ENCODE measurements around the gene SLC36A2.
"Not testable (repeated sequence)": the region's sequence is repeated elsewhere in the genome, so short reads cannot be mapped to it uniquely, and the experiment has no call there.

The SLC36A2 gene

DNA sequence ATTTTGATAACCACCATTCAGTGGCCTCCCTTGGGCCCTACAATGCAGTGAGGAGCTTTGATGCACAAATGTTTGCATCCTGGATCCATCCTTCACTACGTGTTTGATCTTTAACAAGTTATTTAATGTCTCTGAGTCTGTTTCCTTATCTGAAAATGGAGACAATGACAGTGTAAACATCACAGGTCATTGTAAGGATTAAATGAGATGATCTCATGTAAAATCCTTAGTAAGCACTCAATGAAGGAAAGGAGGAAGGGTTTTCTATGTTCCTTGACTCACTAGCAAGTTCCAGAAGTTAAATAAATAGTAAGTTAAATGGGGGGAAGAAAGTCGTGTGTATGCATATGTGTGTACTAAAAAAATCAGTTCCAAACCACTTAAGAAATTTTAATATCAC lies 34.0 kb downstream of the SLC36A2 start:
- H3K27me3 ChIP-seq (ENCODE audit: low read depth) = no peaks in the 10 kb centered on the region
- in situ Hi-C loops (cut with MboI; ENCODE audit: low sequenced_read_pairs) = no loop called here

GRCh38 chr5:151312756-151313324 lies 34.5 kb downstream of the SLC36A2 start:
- DNase-seq (ENCODE audit: low spot score in 2 of 2) = no peak
- Histone ChIP-seq H3K4me3 (no peak overlapping the region), H3K4me1 (peaks cover 8% of the 10 kb centered on the region), H3K36me3 (replicated peaks) (no peaks in the 10 kb centered on the region), H3K27me3 (ENCODE audit: low read depth) (no peaks in the 10 kb centered on the region), H3K9me3 (no peaks in the 10 kb centered on the region; the same call in 1 of the 2 replicates)
- in situ Hi-C loops (cut with MboI; ENCODE audit: low sequenced_read_pairs) = no loop called here

More for the DNA sequence above, 34.0 kb downstream of the SLC36A2 start:
- DNase-seq (ENCODE audit: low spot score in 2 of 2) = no peak
- H3K9me3 ChIP-seq = no peaks in the 10 kb centered on the region; the same call in 1 of the 2 replicates
- H3K4me3 ChIP-seq = no peak overlapping the region
- no peaks in the 10 kb centered on the region for H3K36me3 ChIP-seq (replicated peaks)
- peaks cover 11% of the 10 kb centered on the region for H3K4me1 ChIP-seq

- Histone ChIP-seq H3K4me1 (no peaks in the 10 kb centered on the region), H3K36me3 (replicated peaks) (no peaks in the 10 kb centered on the region), H3K4me3 (no peak overlapping the region), H3K27me3 (ENCODE audit: low read depth) (no peaks in the 10 kb centered on the region), H3K9me3 (no peaks in the 10 kb centered on the region; the same call in 1 of the 2 replicates)
- DNase-seq (ENCODE audit: low spot score in 2 of 2) = no peak
- in situ Hi-C loops (cut with MboI; ENCODE audit: low sequenced_read_pairs) = no loop called here
Measured at GRCh38 chr5:151310932-151311331, 36.4 kb downstream of the SLC36A2 start.

GRCh38 chr5:151309821-151310220 lies 37.5 kb downstream of the SLC36A2 start:
- DNase-seq (ENCODE audit: low spot score in 2 of 2); in situ Hi-C loops (cut with MboI; ENCODE audit: low sequenced_read_pairs); H3K36me3 ChIP-seq (replicated peaks); H3K27me3 ChIP-seq (ENCODE audit: low read depth); H3K9me3 ChIP-seq; H3K4me1 ChIP-seq; H3K4me3 ChIP-seq: not testable (repeated sequence)

GRCh38 chr5:151309266-151309665 lies 38.1 kb downstream of the SLC36A2 start:
- H3K27me3 ChIP-seq (ENCODE audit: low read depth); H3K4me3 ChIP-seq; in situ Hi-C loops (cut with MboI; ENCODE audit: low sequenced_read_pairs); H3K36me3 ChIP-seq (replicated peaks); H3K4me1 ChIP-seq; H3K9me3 ChIP-seq; DNase-seq (ENCODE audit: low spot score in 2 of 2): not testable (repeated sequence)

DNA sequence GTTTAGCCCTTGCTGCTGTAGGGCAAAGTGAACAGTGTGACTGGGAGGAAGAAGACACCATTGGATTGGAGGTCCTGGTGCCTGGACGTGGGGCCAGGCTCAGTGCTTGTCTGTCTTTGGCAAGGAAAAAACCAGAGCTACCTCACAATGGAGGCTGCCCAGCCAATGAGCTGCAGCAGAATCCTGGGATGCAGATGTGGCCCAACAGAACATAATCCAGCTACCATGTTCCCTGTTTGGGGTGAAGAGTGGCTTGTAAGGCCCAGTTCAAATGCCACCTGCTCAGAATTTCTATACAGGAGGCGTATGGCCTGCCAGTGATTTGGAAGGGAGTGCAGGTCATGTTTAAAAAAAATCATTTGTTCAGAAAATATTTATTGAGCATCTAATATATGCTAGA lies 43.7 kb downstream of the SLC36A2 start, which contains the start of gene SLC36A3:
TSS of gene SLC36A3 (minus strand) at position 101 of the 400 bp plus-strand sequence. CDS start 412 bp downstream, outside the sequence.
- in situ Hi-C loops (cut with MboI; ENCODE audit: low sequenced_read_pairs) = no loop called here
- no peak for DNase-seq (ENCODE audit: low spot score in 2 of 2)
- peaks cover 4% of the 10 kb centered on the region for H3K27me3 ChIP-seq (ENCODE audit: low read depth)
- H3K4me3 ChIP-seq = no peak within 1 kb of the TSS
- H3K36me3 ChIP-seq (replicated peaks) = no peaks in the 10 kb centered on the region
- no peaks in the 10 kb centered on the region for H3K4me1 ChIP-seq
- H3K9me3 ChIP-seq = no peaks in the 10 kb centered on the region

DNA sequence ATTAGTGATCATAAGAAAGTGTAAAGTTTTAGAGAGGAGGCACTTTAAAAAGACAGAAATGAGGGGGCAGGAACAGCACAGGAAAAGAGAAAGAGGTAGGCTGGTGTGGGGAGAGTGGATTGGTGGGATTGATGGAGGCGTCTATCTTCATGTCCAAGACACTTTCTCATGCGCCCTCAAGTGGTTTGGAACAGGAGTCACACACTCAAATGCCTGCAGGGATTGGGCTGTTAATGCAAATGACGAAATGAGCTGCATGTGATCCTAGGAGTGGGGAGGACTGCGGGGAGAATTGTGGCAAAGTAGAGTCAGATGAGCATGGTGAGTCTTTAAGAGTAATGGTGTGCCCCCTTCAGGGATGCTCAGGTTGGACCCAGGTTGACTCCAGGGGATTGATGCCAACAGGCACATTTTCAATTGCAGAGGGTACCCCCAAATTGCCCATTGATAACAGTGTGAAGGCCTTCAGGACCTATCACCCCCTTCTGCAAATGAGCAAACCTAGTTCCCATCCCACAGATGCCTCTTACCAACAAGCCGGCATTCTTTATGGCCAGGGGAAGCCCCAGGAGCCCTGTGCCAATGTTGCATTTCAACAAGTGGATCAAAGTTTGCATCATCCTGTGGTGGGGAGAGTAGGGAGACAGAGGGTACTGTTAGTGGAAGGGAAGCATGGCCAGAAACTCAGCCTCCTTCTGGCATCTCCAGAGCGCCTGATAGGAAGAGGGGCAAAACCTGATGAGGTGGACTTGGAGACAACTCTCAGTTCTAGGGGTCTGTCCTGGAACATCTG lies 49.1 kb downstream of the SLC36A2 start:
- Histone ChIP-seq H3K36me3 (replicated peaks) (no peaks in the 10 kb centered on the region), H3K27me3 (ENCODE audit: low read depth) (peaks cover 4% of the 10 kb centered on the region), H3K4me3 (no peak overlapping the region), H3K9me3 (no peaks in the 10 kb centered on the region), H3K4me1 (no peaks in the 10 kb centered on the region)
- DNase-seq (ENCODE audit: low spot score in 2 of 2) = no peak
- in situ Hi-C loops (cut with MboI; ENCODE audit: low sequenced_read_pairs) = no loop called here

DNA sequence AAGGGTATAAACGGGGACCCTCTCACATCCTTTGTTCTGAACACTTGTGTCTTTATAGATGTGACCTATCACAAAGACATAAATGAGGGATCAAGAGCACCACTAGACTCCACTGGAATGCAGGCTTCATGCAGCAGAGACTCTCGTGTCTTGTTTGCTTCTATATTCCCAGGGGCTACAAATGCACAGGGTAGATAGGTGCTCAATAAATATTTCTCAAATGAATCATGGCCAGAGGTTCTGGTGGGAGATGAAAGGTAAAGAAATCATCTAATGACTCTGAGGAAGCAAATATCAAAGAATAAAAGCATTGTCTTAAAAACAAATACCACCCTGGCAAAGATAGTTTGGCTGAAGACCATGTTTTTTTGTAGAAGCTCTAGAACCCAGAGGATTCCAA lies 50.4 kb downstream of the SLC36A2 start:
- H3K4me1 ChIP-seq = no peaks in the 10 kb centered on the region
- H3K36me3 ChIP-seq (replicated peaks) = no peaks in the 10 kb centered on the region
- in situ Hi-C loops (cut with MboI; ENCODE audit: low sequenced_read_pairs) = no loop called here
- no peak overlapping the region for H3K4me3 ChIP-seq
- H3K9me3 ChIP-seq = no peaks in the 10 kb centered on the region
- peaks cover 3% of the 10 kb centered on the region for H3K27me3 ChIP-seq (ENCODE audit: low read depth)
- no peak for DNase-seq (ENCODE audit: low spot score in 2 of 2)

GRCh38 chr5:151296478-151296830 lies 50.9 kb downstream of the SLC36A2 start:
- no peaks in the 10 kb centered on the region for H3K9me3 ChIP-seq
- DNase-seq (ENCODE audit: low spot score in 2 of 2) = no peak
- H3K4me1 ChIP-seq = no peaks in the 10 kb centered on the region
- no peak overlapping the region for H3K4me3 ChIP-seq
- in situ Hi-C loops (cut with MboI; ENCODE audit: low sequenced_read_pairs) = no loop called here
- no peaks in the 10 kb centered on the region for H3K27me3 ChIP-seq (ENCODE audit: low read depth)
- no peaks in the 10 kb centered on the region for H3K36me3 ChIP-seq (replicated peaks)

- no peaks in the 10 kb centered on the region; the same call in 1 of the 2 replicates for H3K9me3 ChIP-seq
- H3K4me3 ChIP-seq = no peak overlapping the region
- H3K36me3 ChIP-seq (replicated peaks) = no peaks in the 10 kb centered on the region
- in situ Hi-C loops (cut with MboI; ENCODE audit: low sequenced_read_pairs) = no loop called here
- DNase-seq (ENCODE audit: low spot score in 2 of 2) = no peak
- no peaks in the 10 kb centered on the region for H3K27me3 ChIP-seq (ENCODE audit: low read depth)
- H3K4me1 ChIP-seq = no peaks in the 10 kb centered on the region
Measured at GRCh38 chr5:151295791-151296477, 51.4 kb downstream of the SLC36A2 start.

- Histone ChIP-seq H3K9me3 (no peaks in the 10 kb centered on the region; the same call in 1 of the 2 replicates), H3K27me3 (ENCODE audit: low read depth) (no peaks in the 10 kb centered on the region), H3K36me3 (replicated peaks) (no peaks in the 10 kb centered on the region), H3K4me3 (no peak overlapping the region), H3K4me1 (no peaks in the 10 kb centered on the region)
- DNase-seq (ENCODE audit: low spot score in 2 of 2) = no peak
- in situ Hi-C loops (cut with MboI; ENCODE audit: low sequenced_read_pairs) = no loop called here
Measured at GRCh38 chr5:151295138-151295537, 52.2 kb downstream of the SLC36A2 start.

GRCh38 chr5:151293624-151294023 lies 53.7 kb downstream of the SLC36A2 start:
- in situ Hi-C loops (cut with MboI; ENCODE audit: low sequenced_read_pairs) = no loop called here
- no peaks in the 10 kb centered on the region for H3K27me3 ChIP-seq (ENCODE audit: low read depth)
- no peaks in the 10 kb centered on the region; the same call in 1 of the 2 replicates for H3K9me3 ChIP-seq
- no peaks in the 10 kb centered on the region for H3K4me1 ChIP-seq
- no peak for DNase-seq (ENCODE audit: low spot score in 2 of 2)
- no peak overlapping the region for H3K4me3 ChIP-seq
- H3K36me3 ChIP-seq (replicated peaks) = no peaks in the 10 kb centered on the region

DNA sequence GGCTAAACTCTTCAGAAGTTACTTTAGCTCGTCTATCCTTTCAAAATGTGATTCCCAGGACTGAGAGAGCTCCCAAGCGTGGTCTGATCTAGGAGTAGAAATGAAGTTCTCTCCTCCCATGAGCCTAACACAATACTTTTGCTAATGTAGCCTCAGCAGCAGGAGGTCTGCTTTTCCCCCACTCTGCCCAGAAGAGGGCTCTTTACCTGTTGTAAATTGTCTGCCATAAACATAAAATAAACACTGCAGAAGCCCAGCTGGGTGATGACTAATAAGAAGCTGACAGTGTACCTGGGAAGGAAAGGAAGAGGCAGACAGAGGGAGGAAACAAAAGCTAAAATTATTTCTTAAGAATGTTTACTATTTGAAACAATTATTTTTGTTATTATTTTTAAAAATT lies 59.2 kb downstream of the SLC36A2 start:
- DNase-seq (ENCODE audit: low spot score in 2 of 2) = no peak
- in situ Hi-C loops (cut with MboI; ENCODE audit: low sequenced_read_pairs) = no loop called here
- H3K9me3 ChIP-seq = no peaks in the 10 kb centered on the region; the same call in 1 of the 2 replicates

DNA sequence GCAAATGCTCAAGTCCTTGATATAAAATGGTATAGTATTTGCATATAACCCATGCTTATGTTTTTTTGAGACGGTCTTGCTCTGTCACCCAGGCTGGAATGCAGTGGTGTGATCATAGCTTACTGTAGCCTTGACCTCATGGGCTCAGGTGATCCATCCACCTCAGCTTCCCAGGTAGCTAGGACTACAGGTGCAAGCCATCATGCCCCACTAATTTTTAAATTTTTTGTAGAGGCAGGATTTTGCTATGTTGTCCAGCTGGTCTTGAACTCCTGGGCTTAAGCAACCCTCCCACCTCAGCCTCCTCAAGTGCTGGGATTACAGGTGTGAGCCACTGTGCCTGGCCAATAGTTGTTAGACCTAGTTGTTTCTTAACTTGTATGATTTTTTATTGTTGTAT lies 61.1 kb downstream of the SLC36A2 start:
- no peaks in the 10 kb centered on the region for H3K36me3 ChIP-seq (replicated peaks)
- H3K9me3 ChIP-seq = no peaks in the 10 kb centered on the region; the same call in 1 of the 2 replicates
- no peaks in the 10 kb centered on the region for H3K27me3 ChIP-seq (ENCODE audit: low read depth)
- no peak for DNase-seq (ENCODE audit: low spot score in 2 of 2)
- no peak overlapping the region for H3K4me3 ChIP-seq
- in situ Hi-C loops (cut with MboI; ENCODE audit: low sequenced_read_pairs) = no loop called here
- no peaks in the 10 kb centered on the region for H3K4me1 ChIP-seq

More for the DNA sequence above, 59.2 kb downstream of the SLC36A2 start:
- Histone ChIP-seq H3K4me1 (no peaks in the 10 kb centered on the region), H3K36me3 (replicated peaks) (no peaks in the 10 kb centered on the region), H3K4me3 (no peak overlapping the region), H3K27me3 (ENCODE audit: low read depth) (no peaks in the 10 kb centered on the region)

Measured in HAP-1 (cell line).